ENCODE results near the gene CFAP97.
"Not testable (repeated sequence)": the region's sequence is repeated elsewhere in the genome, so short reads cannot be mapped to it uniquely, and the experiment has no call there.

The CFAP97 gene

GRCh38 chr4:185203486-185204237, at the start of gene CFAP97:
CFAP97 (minus strand) TSS chr4:185204000; CDS start chr4:185191196, 12,804 bp downstream.
- peak; percentile 82 for DNase-seq (ENCODE audit: low spot score)
- peak; percentile 9 for FAIRE-seq

- DNase-seq (ENCODE audit: low spot score) (no peak), FAIRE-seq (no peak)
Observed at GRCh38 chr4:185249105-185249504, 45.3 kb upstream of the CFAP97 start.

- FAIRE-seq (no peak), DNase-seq (ENCODE audit: low spot score) (no peak)
Observed at GRCh38 chr4:185248393-185249039, 44.7 kb upstream of the CFAP97 start.

- DNase-seq (ENCODE audit: low spot score) (no peak), FAIRE-seq (no peak)
Observed at GRCh38 chr4:185247151-185247550, 43.4 kb upstream of the CFAP97 start.

GRCh38 chr4:185246453-185246852, 42.7 kb upstream of the CFAP97 start:
- FAIRE-seq: no peak
- no peak for DNase-seq (ENCODE audit: low spot score)

GRCh38 chr4:185244763-185245162, 41.0 kb upstream of the CFAP97 start:
- no peak for FAIRE-seq
- DNase-seq (ENCODE audit: low spot score): no peak

GRCh38 chr4:185243879-185244278, 40.1 kb upstream of the CFAP97 start:
- DNase-seq (ENCODE audit: low spot score) (no peak), FAIRE-seq (no peak)

- FAIRE-seq (no peak), DNase-seq (ENCODE audit: low spot score) (no peak)
Observed at GRCh38 chr4:185242749-185243533, 39.1 kb upstream of the CFAP97 start.

- not testable (repeated sequence) for DNase-seq (ENCODE audit: low spot score); FAIRE-seq
Observed at GRCh38 chr4:185240486-185240885, 36.7 kb upstream of the CFAP97 start.

- no peak for FAIRE-seq
- no peak for DNase-seq (ENCODE audit: low spot score)
Observed at GRCh38 chr4:185238750-185239149, 35.0 kb upstream of the CFAP97 start.

GRCh38 chr4:185238215-185238681, 34.4 kb upstream of the CFAP97 start:
- no peak for FAIRE-seq
- DNase-seq (ENCODE audit: low spot score): no peak

GRCh38 chr4:185237175-185237574, 33.4 kb upstream of the CFAP97 start:
- no peak for DNase-seq (ENCODE audit: low spot score)
- no peak for FAIRE-seq

- no peak for FAIRE-seq
- no peak for DNase-seq (ENCODE audit: low spot score)
Observed at GRCh38 chr4:185235843-185236503, 32.2 kb upstream of the CFAP97 start.

GRCh38 chr4:185235119-185235842, 31.5 kb upstream of the CFAP97 start:
- FAIRE-seq (no peak), DNase-seq (ENCODE audit: low spot score) (no peak)

GRCh38 chr4:185232370-185232769, 28.6 kb upstream of the CFAP97 start:
- DNase-seq (ENCODE audit: low spot score) (no peak), FAIRE-seq (no peak)

GRCh38 chr4:185229021-185229818, 25.4 kb upstream of the CFAP97 start:
- no peak for DNase-seq (ENCODE audit: low spot score)
- FAIRE-seq: no peak

- DNase-seq (ENCODE audit: low spot score) (no peak), FAIRE-seq (no peak)
Observed at GRCh38 chr4:185227713-185228278, 24.0 kb upstream of the CFAP97 start.

GRCh38 chr4:185227131-185227551, 23.3 kb upstream of the CFAP97 start:
- DNase-seq (ENCODE audit: low spot score) (no peak), FAIRE-seq (no peak)

GRCh38 chr4:185225940-185226339, 22.1 kb upstream of the CFAP97 start:
- FAIRE-seq: no peak
- DNase-seq (ENCODE audit: low spot score): no peak

GRCh38 chr4:185224597-185224996, 20.8 kb upstream of the CFAP97 start:
- FAIRE-seq: no peak
- no peak for DNase-seq (ENCODE audit: low spot score)
